ENCODE results near the gene TXK.

TXK gene

DNA sequence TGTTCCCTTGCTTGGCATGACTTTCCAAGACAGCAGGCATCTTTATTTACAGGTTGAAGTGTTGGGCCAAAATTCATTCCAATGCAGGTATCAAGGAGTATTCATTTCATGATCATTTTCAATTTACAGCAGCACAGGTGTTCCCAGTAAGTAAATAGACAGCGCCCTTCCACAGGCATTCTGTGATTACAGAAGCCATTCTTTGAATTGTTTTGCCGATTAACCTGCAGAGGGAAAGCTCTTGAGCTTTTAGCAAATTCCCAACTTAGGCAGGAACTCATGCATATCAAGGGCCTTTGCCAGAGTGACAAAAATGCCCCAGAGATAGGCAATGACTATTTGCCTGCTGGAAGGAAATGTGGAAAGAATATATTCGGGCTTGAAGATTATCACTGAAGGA is 6.8 kb downstream of the TXK start:
- H3K36me3 Mint-ChIP-seq (ENCODE audit: low read depth) = peaks cover 2% of the 10 kb centered on the region
- H3K4me1 Mint-ChIP-seq (ENCODE audit: low read depth) = peaks cover 91% of the 10 kb centered on the region
- H3K4me3 Mint-ChIP-seq = peak overlapping the region; percentile 77
- no peaks in the 10 kb centered on the region for H3K9me3 Mint-ChIP-seq
- no peak for DNase-seq
- peak overlapping the region; percentile 96 for H3K27ac Mint-ChIP-seq
- H3K27me3 Mint-ChIP-seq = no peaks in the 10 kb centered on the region

DNA sequence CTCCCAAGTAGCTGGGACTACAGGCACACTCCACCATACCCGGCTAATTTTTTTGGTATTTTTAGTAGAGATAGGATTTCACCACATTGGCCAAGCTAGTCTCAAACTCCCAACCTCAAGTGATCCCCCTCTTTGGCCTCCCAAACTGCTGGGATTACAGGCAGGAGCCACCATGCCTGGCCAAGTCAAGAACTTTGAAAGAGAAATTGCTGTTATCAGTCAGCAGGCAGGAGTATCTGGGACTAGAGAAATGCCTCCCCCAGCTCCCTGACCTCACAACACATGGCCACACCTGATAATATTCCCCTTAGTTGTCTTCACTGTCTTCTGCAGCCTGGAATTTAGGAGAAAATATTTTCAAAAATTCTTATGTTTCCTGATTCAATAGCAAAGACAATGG is 7.4 kb downstream of the TXK start:
- Mint-ChIP-seq H3K36me3 (ENCODE audit: low read depth) (peaks cover under 1% of the 10 kb centered on the region), H3K9me3 (no peaks in the 10 kb centered on the region), H3K27me3 (no peaks in the 10 kb centered on the region), H3K27ac (peak overlapping the region; percentile 96), H3K4me3 (no peak overlapping the region), H3K4me1 (ENCODE audit: low read depth) (peaks cover 86% of the 10 kb centered on the region)
- DNase-seq = no peak

DNA sequence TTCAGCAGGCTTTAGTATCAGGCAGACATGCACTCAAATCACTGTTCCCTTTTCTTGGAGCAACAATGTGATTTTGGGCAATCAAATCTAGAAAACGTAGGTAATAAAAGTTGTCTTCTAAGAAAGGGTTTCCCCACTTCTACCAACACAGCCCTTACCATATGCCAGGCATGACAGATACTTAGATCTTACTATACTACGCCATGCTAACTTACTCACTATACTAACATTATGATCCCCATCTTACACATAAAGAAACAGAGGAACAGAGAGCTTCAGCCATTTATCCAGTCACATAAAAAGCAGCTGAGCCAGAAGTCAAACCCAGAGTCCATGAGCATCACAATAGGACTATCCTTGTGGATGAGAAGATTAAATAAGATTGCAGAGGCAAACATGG is 9.2 kb downstream of the TXK start:
- Mint-ChIP-seq H3K4me1 (ENCODE audit: low read depth) (peaks cover 68% of the 10 kb centered on the region), H3K36me3 (ENCODE audit: low read depth) (no peaks in the 10 kb centered on the region), H3K27ac (peak overlapping the region; percentile 88), H3K9me3 (no peaks in the 10 kb centered on the region), H3K27me3 (no peaks in the 10 kb centered on the region), H3K4me3 (peak overlapping the region; percentile 23)
- DNase-seq = no peak

DNA sequence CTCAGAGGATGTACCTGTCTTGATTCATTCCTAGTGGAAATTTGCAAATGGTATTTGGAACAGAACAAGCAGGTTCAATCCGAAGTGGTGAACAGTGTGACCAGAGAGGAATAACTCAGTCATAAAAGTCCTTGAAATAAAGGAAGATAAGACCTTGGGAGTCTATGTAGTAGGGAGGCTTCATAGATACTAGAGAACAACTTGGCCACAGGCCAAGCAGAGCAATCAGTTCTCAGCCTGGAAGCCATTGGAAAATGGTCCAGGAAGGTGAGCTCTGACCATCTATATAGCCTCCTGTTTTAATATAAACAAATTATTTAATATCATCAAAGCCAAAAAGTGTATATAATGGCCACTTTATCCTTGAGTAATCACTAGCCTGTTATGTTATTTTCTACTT is 11.3 kb downstream of the TXK start:
- no peaks in the 10 kb centered on the region for H3K9me3 Mint-ChIP-seq
- peaks cover 2% of the 10 kb centered on the region for H3K36me3 Mint-ChIP-seq (ENCODE audit: low read depth)
- H3K27ac Mint-ChIP-seq = no peak overlapping the region
- peaks cover 68% of the 10 kb centered on the region for H3K4me1 Mint-ChIP-seq (ENCODE audit: low read depth)
- H3K4me3 Mint-ChIP-seq = no peak overlapping the region
- no peak for DNase-seq
- H3K27me3 Mint-ChIP-seq = no peaks in the 10 kb centered on the region

DNA sequence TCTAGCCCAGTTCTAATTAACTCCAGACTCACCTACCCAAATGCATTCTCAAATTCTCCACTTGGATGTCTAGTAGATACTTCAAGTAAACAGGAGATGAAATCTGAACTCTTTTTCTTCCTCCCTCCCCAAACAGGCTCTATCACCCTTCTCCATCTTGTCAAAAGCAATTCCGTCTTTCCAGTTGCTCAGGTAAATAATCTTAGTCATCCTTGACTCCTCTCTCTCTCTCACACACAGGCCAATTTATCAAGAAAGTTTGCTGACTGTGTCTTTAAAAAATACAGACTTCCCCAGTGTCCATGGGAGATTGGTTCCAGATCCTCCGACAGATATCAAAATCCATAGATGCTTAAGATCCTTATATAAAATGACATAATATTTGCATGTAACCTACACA is 12.9 kb downstream of the TXK start:
- DNase-seq = no peak
- Mint-ChIP-seq H3K4me3 (no peak overlapping the region), H3K27me3 (no peaks in the 10 kb centered on the region), H3K27ac (no peak overlapping the region), H3K36me3 (ENCODE audit: low read depth) (peaks cover 2% of the 10 kb centered on the region), H3K4me1 (ENCODE audit: low read depth) (peaks cover 65% of the 10 kb centered on the region), H3K9me3 (no peaks in the 10 kb centered on the region)

DNA sequence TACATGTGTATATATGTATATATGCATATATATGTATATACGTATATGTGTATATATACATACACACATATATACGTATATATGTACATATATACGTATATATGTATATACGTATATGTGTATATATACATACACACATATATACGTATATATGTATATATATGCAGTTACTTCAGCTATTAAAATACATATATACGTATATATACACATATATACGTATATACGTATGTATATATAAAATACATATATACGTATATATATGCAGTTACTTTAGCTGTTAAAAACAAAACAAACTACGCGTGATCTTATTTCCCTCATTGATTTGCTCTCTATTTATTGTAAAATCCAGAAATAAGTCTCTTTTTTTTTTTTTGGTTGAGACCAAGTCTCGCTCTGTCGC is 13.9 kb downstream of the TXK start:
- H3K4me1 Mint-ChIP-seq (ENCODE audit: low read depth) = peaks cover 58% of the 10 kb centered on the region
- H3K4me3 Mint-ChIP-seq = no peak overlapping the region
- H3K36me3 Mint-ChIP-seq (ENCODE audit: low read depth) = peaks cover 2% of the 10 kb centered on the region
- no peak overlapping the region for H3K27ac Mint-ChIP-seq
- no peak for DNase-seq
- no peaks in the 10 kb centered on the region for H3K27me3 Mint-ChIP-seq
- no peaks in the 10 kb centered on the region for H3K9me3 Mint-ChIP-seq

DNA sequence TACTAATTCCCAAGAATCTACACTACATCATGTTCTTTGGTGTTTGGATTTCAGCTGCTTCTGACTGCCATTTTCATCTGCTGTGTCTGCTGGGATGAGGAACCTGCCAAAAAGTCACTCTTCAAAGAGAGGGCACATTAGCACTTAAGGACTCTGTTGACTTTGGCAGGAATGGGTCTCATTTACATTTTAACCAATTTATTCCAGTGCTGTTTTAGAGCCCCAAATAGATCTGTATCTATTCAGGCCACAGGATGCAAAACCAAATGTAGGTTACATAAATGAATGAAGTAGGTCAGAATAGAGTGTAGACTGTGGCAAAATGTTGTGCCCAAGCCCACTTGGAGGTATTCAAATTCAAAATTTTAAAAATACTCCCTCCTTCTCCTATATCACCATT is 14.4 kb downstream of the TXK start:
- Mint-ChIP-seq H3K4me1 (ENCODE audit: low read depth) (peaks cover 56% of the 10 kb centered on the region), H3K4me3 (no peak overlapping the region), H3K36me3 (ENCODE audit: low read depth) (peaks cover 2% of the 10 kb centered on the region), H3K27me3 (no peaks in the 10 kb centered on the region), H3K9me3 (no peaks in the 10 kb centered on the region), H3K27ac (no peak overlapping the region)
- DNase-seq = no peak

DNA sequence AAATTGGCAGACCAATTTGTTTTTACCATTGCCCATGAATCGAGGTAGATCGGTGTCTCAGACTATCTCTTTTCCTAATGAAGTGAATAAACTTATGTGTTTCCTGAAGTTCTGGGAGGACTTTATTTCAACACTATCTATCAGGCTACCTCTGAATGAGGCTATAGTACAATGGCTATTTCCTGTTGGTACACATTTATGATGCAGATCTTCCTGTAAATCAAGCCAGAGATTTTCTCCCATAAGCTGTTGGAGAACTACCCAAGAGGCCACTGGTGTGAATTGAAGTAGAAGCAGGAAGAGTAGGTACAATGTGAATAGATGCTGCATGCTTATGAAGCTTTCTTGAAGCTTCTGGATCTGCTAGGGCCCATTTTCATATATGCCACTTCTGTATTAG is 16.0 kb downstream of the TXK start:
- Mint-ChIP-seq H3K36me3 (ENCODE audit: low read depth) (peaks cover 7% of the 10 kb centered on the region), H3K27ac (peak overlapping the region; percentile 9), H3K4me1 (ENCODE audit: low read depth) (peaks cover 55% of the 10 kb centered on the region), H3K4me3 (no peak overlapping the region), H3K27me3 (no peaks in the 10 kb centered on the region), H3K9me3 (no peaks in the 10 kb centered on the region)
- DNase-seq = no peak

DNA sequence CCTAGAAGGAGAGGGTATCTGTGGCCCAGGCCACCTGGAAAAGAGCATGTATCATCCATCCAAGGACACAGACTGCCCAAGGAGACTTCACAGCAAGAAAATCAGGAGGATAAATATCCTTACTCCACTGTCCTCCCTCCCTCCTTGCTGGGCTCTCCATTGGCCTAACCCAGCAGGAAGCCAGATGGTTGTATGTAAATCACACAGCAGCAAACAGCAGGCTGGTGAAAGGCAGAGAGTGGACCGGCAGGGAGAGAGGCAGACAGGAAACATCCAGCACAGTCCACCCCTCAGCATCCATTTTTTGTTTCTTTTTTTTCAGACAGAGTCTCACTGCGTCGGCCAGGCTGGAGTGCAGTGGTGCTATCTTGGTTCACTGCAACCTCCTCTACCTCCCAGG is 17.5 kb downstream of the TXK start:
- H3K27me3 Mint-ChIP-seq = no peaks in the 10 kb centered on the region
- peak overlapping the region; percentile 24 for H3K27ac Mint-ChIP-seq
- H3K4me1 Mint-ChIP-seq (ENCODE audit: low read depth) = peaks cover 69% of the 10 kb centered on the region
- no peaks in the 10 kb centered on the region for H3K9me3 Mint-ChIP-seq
- no peak for DNase-seq
- no peak overlapping the region for H3K4me3 Mint-ChIP-seq
- peaks cover 20% of the 10 kb centered on the region for H3K36me3 Mint-ChIP-seq (ENCODE audit: low read depth)

DNA sequence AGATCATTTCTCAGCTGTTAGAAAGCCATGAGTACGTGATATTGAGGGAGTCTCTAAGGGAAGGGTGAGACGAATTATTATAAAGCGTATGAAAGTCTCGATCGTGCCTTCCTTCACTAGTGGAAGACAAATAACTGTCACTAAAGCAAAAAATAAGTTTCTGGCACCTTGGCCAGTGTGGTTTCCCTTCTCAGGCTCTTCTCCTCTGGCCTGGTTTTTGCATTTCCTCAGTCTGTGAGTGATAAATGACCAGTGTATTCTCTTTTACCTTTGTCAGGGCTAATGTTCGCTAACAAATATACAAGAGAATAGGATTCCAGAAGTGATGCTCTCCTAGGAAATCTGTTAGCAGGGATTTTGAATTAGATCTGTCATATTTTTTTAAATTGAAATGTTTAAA is 19.6 kb downstream of the TXK start:
- peak overlapping the region; percentile 21 for H3K4me3 Mint-ChIP-seq
- H3K27ac Mint-ChIP-seq = peak overlapping the region; percentile 82
- DNase-seq = no peak
- no peaks in the 10 kb centered on the region for H3K9me3 Mint-ChIP-seq
- H3K4me1 Mint-ChIP-seq (ENCODE audit: low read depth) = peaks cover 79% of the 10 kb centered on the region
- H3K36me3 Mint-ChIP-seq (ENCODE audit: low read depth) = peaks cover 21% of the 10 kb centered on the region
- H3K27me3 Mint-ChIP-seq = no peaks in the 10 kb centered on the region

DNA sequence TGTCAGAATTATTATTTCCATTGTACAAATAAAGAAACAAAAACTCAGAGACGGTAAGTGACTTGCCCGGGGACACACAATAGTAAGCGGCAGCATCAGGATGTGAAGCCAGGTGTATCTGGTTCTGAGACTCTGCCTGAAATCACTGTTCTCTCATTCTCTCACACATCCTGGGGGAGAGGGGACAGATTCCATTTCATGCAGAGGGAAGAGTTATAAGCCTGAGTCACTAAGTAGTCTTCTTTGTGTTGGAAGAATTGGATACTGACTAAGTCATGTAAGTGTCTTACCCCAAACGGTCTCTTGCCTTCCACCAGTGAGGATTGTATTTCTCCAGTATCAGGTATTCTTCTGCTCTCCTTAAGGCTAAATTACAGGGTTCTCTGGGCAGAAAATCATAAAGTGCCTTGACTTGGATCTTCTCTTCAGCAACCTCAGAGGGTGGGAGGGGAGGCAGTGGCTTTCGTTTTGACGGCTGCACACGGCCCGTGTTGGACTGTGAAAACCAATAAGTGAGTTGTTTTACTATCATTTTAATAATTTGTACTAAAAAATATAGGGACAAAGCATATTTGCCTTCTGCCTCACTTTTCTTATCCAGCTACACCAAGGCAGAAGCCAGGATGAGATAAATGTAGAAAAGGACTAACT is 21.9 kb downstream of the TXK start:
- H3K9me3 Mint-ChIP-seq = no peaks in the 10 kb centered on the region
- peaks cover 65% of the 10 kb centered on the region for H3K4me1 Mint-ChIP-seq (ENCODE audit: low read depth)
- H3K4me3 Mint-ChIP-seq = peak overlapping the region; percentile 63
- H3K27ac Mint-ChIP-seq = peak overlapping the region; percentile 82
- H3K36me3 Mint-ChIP-seq (ENCODE audit: low read depth) = peaks cover 25% of the 10 kb centered on the region
- H3K27me3 Mint-ChIP-seq = no peaks in the 10 kb centered on the region
- no peak for DNase-seq

DNA sequence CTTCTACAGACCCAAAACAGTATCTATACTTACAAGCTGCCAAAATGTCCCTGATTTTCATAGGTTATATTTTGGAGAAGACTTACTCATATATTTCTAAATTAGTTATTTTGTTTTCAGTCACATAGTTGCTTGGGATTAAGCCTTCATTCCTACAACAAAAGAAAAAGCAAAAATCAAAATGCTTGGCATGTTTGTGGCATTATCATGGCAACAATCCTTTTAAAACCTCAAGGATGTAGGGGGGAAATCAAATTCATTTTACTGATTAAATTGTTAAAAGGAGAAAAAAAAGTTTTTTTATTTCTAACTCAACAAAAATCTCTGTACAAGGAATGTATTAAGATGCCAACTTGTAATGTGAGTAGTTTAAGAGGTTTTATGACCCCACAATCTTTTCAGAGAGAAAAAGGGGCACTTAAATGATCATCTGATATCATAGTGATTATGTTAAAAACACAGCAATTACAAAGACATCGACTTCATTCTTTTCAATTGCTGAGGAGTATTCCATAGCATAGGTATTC is 23.5 kb downstream of the TXK start:
- no peaks in the 10 kb centered on the region for H3K27me3 Mint-ChIP-seq
- H3K4me3 Mint-ChIP-seq = no peak overlapping the region
- peaks cover 65% of the 10 kb centered on the region for H3K4me1 Mint-ChIP-seq (ENCODE audit: low read depth)
- peak overlapping the region; percentile 22 for H3K27ac Mint-ChIP-seq
- H3K9me3 Mint-ChIP-seq = no peaks in the 10 kb centered on the region
- peaks cover 25% of the 10 kb centered on the region for H3K36me3 Mint-ChIP-seq (ENCODE audit: low read depth)
- DNase-seq = no peak

DNA sequence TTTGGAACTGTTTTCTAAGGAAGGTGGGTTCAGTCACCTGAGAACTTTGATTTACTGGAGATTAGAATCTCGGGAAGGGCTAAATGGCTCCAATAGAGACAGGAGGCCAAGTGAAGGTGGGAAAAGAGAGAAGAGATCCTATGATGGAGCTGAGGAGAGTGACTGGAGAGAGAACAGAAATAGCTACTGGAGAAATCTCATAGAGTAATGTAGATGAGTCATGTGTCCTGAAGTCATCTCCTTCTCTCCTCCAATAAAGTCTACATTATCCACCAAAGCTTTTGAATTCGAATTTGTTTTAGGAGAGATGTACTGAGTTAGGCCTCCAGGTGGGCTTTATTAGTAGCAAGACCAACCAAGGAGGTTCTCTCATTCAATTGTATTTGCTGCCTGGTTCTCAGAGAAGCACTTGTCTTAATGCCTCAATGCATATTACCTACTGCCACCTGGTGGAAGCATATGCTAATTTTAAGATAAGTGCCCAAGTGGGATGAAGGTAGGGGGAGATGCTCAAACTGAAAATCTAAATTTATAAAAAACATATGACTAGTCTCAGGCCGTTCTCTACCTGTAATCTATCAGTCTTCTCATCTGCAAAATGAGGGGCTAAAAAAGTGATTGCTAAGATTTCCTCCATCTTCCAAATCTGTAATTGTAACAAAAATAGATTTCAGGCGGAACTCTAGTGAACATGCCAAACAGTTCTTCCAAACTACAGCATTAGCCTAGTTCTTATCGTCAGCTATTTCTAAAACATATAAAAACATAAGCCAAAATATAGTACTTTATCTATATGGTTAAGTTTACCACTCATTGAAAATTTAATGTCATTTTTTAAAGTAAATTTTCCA is 24.4 kb downstream of the TXK start:
- Mint-ChIP-seq H3K27ac (peak overlapping the region; percentile 51), H3K9me3 (no peaks in the 10 kb centered on the region), H3K27me3 (no peaks in the 10 kb centered on the region), H3K4me3 (no peak overlapping the region), H3K36me3 (ENCODE audit: low read depth) (peaks cover 25% of the 10 kb centered on the region), H3K4me1 (ENCODE audit: low read depth) (peaks cover 66% of the 10 kb centered on the region)
- DNase-seq = no peak

DNA sequence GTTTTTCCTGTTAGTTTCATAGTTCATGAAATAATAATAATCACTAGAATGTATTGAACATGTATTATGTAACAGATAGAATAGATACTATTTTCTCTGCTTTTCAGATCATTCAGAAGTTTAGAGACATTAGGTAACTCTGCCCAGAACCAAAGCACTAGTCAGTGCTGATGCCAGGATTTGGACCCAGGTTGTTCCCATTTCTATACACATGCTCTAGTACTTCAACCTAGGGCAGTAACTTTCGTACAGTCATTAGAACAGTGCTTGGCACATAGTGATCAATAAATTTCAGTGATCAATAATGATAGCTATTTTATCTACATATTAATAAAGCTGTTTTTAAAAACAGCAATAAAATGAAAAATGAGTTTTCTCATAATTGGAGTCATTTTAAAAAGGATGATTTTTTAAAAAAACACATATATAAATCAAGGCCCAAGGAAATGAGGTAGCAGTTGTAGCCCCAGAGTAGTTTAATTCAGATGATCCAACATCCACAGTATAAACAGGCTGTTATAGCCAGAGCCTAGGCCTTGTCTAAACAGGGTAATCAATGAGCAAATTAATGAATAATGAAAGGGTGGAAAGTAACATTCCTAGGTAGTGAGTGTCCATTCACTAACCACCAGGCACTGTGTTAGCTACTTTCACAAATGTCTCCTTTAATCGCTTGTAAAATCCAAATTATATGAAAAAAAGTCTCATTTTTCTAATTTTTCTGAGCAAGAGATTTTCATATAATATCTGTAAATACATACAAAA is 25.6 kb downstream of the TXK start:
- Mint-ChIP-seq H3K4me1 (ENCODE audit: low read depth) (peaks cover 60% of the 10 kb centered on the region), H3K4me3 (no peak overlapping the region), H3K36me3 (ENCODE audit: low read depth) (peaks cover 29% of the 10 kb centered on the region), H3K9me3 (no peaks in the 10 kb centered on the region), H3K27ac (no peak overlapping the region), H3K27me3 (no peaks in the 10 kb centered on the region)
- no peak for DNase-seq

All from activated T-cell treated with anti-CD3 and anti-CD28 coated beads, Interleukin-2, amount 50 U/mL, for 24 hours (primary cell).